NCI-H748 (cell line): ENCODE data around the gene STRA8.

Source experiments
- DNase-seq: peaks from one replicate; lab custom pipeline; 2025; ENCODE audit not compliant: unreplicated experiment; lab: John Stamatoyannopoulos, UW

The STRA8 gene

GRCh38 chr7:135236727-135237126, 3.1 kb downstream of the STRA8 start:
- DNase-seq = no peak

DNA sequence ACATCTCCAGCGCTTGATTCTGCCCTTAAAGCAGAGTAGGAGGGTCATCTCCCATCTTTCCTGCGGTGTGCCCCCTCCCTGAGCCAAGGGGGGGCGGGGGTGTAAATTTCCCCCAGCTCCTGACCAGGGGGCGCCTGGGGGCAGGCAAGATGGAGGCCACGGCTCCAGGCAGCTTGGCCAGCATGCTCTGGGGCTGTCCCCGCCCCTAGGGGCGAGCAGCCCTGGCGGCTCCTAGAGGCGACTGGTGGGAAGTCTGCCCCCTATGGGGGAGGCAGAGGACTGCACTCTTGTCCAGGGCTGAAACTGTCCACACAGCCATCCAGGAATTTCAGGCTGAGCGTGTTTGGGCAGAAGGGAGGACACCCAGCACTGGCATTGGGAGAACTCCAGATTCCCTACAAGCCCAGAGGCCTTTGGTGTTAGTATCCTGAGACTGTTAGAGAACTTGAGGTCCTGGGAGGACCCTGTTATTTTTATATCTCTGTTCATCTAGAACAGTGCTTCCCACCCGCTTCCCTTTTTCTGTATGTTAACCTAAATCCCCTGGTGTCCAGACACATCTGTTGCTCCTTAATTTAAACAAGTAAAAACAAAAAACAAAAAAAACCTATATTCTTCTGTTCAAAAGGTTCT, 4.6 kb downstream of the STRA8 start:
- peak; percentile 22 for DNase-seq

GRCh38 chr7:135239263-135239662, 5.6 kb downstream of the STRA8 start:
- no peak for DNase-seq

- DNase-seq = no peak
These were observed 6.8 kb downstream of the STRA8 start for GRCh38 chr7:135240441-135240840.

DNA sequence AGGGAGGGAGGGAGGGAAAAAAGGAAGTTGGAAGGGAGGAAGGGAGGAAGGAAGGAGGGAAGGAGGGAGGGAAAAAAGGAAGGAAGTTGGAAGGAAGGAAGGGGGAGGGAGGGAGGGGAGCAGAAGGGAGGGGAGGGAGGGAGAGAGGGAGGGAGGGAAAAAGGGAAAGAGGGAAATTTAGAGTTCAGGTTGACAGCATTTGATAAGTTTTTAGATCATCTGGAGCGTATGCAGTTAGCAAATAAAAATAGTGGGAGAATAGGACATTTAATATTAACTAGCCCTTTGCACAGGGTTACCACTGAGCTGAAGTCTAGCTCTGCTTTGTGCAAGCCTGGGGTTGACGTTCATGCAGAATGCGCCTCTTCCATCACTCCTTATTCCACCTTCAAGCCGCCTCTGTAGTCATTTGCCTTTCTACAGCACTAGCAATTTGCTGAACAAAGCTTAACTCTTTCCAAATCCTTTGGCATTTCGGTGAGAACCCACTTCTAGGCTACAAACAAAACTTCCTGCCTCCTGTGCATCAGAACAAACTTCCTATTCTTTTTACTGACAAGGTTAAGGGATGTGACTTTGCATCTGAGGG, 8.6 kb downstream of the STRA8 start:
- no peak for DNase-seq

DNA sequence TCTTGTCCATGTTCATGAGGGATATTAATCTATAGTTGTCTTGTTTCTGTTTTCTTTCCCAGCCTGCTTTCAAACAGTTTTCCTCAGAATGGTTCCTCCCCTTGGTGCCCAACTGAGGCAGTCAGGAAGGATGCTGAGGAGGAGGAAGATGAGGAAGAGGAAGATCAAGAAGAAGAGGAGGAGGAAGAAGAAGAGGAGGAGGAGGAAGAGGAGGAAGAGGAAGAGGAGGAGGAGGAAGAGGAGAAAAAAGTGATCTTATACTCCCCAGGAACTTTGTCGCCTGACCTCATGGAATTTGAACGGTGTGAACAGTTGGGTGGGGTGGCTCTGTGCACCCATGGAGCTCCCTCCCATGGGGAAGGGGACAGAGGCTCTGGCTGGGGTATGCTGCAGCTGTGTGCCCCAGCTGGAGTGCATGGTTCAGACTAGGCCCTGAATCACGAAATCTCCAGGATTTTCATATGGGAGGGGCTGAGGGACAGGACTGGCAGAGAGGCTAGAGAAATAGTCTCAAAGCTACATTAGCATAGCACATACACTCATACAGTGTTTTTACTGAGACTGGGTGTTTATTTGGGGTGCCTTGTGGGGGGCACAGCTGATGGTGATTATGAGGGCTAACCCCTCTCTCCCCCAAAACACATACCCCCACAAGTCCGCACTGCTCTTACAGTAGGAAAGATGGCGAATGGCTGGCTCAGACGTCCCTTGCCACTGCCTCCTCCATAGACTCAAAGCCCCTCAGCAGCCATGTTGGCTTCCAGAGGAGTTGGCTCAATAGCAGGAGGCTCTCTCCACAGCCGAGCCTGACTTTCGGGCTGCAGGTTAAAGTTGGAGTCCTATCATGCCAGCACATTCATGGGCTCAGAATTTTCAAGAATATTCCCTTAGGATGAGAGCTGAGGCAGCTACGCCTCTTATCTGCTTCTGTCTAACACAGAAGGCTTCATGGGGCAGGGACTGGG, 11.9 kb downstream of the STRA8 start:
- no peak for DNase-seq

GRCh38 chr7:135246191-135246825, 12.7 kb downstream of the STRA8 start:
- no peak for DNase-seq

DNA sequence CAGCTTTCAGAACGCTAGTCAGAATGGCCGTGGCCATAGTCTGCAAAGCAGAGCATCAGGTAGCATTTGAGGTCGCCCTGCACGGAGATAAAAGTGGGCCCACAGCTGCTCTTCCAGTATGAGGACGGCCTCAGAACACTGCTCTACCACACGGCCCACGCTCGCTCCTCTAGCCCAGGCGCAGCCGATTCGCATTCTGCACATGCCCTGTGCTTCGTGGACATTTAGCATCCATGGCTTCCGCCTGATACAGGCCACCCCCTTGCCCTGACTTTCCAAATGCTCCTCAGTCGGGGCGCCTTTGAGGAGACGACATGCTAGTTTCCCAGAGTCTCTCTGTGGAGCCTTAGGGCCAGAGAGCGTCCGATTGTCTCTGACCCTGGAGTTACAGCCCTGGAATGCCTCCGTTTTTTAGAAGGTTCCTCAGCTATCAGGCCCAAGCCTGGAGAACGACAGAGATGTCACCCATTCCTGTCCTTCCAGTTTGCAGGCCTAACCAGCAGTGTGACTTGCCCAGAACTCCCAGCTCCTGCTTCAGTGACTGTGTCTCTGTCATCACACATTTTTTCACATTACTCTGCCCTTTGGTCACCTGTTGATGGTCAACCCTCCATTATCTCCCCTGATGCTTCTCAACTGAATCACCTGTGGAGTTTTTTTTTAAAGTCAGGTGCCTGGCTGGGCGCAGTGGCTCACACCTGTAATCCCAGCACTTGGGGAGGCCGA, 14.3 kb downstream of the STRA8 start:
- DNase-seq = no peak

DNA sequence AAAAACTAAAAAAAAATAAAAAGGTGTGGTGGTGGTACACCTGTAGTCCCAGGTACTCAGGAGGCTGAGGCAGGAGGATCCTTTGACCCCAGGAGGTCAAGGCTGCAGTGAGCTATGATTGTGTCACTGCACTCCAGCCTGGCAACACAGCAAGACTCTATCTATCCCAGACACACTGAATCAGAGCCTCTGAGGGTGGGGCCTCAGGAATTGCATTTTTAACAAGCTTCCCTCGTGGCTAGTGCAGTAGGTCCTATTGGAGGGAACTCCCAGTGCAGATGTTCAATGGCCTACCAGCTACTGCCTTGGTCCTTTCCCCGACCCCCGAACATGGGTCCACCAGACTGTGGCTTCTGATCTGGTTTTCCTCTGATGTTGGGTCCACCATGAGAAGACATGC, 14.9 kb downstream of the STRA8 start:
- no peak for DNase-seq

DNA sequence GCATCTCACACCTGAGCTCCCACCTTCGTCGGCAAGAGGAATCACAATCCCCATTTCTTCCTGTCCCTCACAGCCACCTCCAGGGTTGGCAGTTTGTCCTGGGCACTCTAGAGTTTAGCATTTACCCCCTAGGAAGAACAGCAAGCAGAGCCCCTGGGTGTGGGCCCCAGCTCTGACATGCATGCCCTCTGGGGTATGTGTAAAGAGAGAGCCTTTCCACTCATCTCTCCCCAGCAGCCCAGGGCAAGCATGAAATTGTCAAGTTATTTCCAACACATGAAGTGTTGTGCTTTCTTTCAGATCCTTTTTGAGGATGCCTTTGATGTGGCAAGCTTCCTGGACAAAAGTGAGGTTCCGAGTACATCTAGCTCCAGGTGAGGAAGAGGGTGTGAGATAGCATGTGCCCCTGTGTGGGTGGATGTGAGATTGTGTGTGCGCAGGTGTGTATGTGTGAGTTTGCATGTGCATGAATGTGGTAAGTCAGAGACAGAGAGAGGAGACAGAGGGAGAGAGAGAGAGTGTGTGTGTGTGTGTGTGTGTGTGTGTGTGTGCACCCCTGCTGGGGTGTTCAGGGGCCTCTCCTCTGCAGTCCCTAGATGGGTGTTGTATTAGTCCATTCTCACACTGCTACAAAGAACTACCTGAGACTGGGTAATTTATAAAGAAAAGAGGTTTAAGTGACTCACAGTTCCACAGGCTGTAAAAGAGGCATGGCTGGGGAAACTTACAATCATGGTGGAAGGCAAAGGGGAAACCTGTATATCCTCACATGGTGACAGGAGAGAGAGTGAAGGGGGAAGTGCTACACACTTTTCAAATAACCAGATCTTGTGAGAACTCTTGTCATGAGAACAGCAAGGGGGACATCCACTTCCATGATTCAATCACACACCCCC, 18.1 kb downstream of the STRA8 start:
- DNase-seq = no peak

DNA sequence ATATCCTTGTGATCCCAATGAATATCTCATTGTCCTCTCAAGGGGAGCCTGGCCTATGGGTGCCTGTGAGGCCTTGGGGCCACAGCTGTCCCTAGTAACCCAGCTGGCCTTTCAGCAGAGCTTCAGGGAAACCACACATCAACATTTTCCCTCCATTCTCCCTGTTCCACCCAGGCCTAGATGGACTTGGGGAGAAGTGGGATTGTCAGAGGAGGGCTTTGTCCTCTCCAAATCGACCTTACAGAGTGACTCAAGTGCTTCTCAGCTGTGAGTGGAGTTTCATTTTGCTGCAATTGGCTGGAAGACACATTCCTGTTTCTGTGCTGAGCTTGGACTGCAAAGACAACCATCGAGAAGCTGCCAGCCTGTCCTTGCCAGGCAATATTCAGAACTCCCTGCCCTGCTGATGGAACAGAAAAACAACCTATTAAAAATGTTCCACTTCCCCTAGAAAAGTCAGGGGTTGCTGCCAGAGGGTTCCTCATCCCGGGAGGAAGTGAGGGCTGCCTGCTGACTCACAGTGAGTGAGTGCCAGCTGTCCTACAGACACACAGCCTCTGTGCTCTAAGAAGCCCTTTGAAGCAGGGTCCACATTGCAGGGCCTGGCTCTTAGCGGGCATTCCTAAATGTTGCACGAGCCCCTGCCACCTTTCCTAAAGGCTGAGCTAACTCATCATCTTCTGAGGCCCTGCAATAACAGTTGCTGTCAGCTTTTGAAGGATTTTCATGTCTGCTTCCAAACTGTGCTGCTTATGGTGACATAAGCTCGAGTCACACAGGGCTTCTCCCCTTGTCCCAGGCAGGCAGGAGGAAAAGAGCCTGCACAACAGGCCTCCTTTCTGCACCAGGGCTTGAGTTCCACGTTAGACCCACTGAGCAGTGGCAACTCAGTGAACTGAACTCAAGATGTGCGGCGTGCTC, 20.5 kb downstream of the STRA8 start:
- DNase-seq = no peak

DNA sequence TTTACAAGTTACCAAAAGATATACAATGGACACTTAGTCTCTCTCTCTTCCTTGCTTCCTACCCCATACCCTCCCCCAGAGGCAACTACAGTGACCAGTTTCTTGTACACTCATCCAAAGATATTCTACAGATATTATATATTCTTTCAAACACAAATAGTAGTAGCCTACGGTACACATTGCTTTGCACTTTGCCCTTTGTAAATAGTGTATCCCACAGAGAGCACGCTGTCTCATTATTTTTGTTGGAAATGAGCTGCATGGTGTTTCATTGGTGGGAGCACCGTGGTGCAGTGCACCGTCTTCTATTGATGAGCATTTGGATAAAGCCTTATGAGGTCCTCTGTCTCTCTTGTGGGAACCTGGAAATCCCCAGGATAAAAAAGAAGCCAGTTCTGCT, 24.2 kb downstream of the STRA8 start:
- no peak for DNase-seq

DNA sequence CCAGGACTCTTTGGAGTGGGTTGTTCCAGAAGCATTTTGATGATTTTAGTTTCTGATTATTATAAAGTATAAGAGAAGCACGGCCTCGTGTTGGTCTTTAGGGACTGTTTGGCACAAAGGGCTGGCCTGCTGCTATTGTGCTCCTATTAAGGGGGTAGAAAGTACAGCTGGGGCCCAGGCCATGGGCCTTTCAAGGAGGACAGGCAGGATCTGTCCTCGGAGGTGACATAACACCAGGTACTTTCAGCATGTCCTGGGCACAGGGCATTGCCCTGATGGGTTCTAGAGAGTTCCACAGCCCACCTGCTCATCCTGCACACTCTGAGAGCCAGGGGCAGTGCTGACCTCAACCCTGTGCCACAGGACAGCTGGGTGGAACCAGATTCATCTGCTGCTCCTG, 24.9 kb downstream of the STRA8 start:
- DNase-seq = no peak

DNA sequence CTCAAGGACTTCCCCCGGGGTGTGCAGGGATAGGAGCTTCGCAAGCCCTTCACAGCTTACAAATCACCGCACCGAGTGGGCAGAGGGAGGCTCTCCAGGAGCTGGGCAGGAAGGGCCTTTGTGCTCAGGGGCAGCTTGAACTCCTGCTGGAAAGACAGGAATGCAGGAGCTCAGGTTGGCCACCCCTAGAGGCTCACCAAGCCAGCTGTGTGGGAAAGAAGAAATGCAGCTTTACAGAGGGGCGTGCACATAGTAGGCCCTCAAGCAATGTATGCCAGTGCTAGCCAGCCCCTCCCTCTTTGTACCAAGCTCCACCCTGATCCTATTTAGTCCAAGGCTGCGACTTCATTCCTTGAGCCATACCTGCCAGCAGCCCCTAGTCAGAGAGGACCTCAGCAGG, 26.1 kb downstream of the STRA8 start:
- no peak for DNase-seq

DNA sequence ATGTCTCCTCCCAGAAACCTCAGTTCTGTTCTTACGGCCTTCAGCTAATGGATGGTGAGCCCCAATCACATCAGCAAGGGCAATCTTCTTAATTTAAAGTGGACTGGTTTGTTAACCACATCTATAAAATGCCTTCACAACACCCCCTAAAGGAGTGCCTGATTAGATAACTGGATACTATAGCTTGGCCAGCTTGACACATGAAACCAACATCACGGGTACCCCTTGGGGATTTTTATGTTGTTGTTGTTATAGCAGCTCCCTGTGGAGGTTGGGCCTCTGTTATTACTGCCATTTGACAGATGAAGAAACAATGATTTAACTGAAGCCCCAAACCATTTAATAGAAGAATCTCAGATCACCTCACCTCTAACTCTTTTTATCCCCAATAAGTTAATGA, 26.8 kb downstream of the STRA8 start:
- DNase-seq = no peak

DNA sequence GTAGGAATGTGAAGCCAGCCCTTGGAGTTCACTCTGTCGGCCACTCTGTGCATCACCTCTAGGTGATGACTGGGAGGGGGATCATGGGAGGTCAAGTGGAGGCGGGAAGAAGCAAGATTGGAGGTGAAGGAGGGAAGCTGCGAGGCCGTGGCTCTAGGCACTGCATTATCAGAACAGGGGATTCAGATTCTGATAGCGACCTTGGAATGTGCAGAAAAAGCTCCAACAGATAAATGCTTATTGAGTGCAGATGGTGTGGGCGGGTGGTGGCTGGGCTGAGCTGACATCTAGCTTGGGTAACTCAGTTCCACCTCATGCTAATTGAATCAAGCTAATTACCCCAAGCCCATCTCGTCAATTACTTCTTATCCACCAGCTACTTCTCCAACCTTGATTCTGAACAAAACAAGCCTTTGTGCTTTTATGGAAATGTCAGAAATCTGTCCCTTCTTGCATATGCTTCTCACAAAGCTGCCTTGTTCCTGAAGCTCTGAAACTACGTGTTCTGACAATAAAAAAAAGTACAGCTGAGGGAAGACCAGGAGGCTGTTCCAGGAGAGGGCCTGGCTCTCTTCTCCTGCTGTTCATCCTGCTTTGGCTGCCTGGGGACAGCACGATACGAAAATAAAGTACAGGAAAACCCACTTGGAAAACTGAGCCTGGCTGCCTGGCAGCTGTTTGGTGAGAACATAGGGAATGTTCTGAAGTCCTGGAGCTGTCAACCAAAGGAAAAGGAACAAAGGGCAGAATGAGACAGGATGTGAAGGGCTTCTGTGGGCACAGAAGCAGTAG, 27.5 kb downstream of the STRA8 start:
- no peak for DNase-seq

- DNase-seq = no peak
These were observed 29.1 kb downstream of the STRA8 start for GRCh38 chr7:135262623-135263320.
